Astrocyte of the spinal cord (primary cell): ENCODE data around the gene THSD7A.
A peak's percentile ranks its signal among the peaks of the same experiment; 100 is the strongest.

Experiments used
- DNase-seq: peaks from one replicate; pipeline ENCODE4 v3.0.0; 2011; ENCODE audit warnings: low read depth, low spot score
- H3K4me3 ChIP-seq: 2 replicates; pipeline ENCODE4 v1.5.1; 2011; ENCODE audit warnings: low read depth, mild to moderate bottlenecking, low read length, moderate library complexity
- in situ Hi-C: cut with HindIII; loops from 2 replicates; pipeline ENCODE4 v1.10.0; 2017; ENCODE audit warnings: low sequenced_read_pairs
- TF ChIP-seq, protein P1 (sequence below): IDR thresholded peaks from 2 replicates; pipeline ENCODE4 v1.5.1; 2012; ENCODE audit warnings: low read depth, mild to moderate bottlenecking, low read length, inconsistent platforms

Gene THSD7A

DNA sequence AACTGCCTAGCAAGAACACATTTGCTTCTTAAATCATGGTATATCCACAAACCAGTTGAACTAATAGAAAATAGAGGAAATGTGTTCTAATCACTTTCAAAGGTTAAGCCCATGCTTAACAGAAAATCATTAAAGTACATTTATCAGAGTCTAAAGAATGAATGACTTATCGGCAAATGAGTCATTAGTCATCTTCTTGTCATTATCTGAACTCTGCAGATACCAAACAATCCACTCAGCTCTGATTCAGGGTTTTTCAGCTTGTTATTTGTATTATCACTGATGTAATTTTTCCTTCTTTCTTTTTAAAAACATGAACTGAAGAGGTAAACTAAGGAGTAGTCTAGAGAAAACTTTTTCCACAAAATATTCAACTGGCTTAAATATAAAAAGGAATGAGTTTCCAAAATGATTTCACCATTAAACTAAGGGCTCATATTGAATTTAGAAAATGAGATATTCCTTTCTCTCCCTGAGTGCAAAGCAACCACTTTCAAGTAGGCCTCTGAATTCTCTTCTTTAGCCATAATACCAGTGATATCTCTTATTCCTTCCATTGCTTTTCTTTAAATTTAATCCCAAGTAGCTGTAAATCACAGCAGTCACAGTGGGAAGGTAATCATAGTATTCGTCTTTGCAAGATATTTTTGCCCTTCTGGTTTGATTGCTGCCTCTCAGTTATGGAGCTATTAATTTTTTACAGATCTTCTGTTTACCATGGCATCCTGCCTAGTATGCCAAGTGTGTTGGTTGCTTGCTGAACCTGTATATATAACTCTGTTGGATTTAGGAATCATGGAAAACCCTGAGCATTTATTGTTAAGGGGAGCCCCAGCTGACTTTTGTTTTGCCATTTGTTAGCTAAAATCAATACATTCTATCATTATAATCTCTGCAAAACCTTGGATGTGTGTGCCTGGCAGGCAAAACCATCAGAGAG lies 125.1 kb downstream of the THSD7A start:
- in situ Hi-C loops = no loop called here
- DNase-seq = no peak
- TF ChIP-seq, protein P1, sequence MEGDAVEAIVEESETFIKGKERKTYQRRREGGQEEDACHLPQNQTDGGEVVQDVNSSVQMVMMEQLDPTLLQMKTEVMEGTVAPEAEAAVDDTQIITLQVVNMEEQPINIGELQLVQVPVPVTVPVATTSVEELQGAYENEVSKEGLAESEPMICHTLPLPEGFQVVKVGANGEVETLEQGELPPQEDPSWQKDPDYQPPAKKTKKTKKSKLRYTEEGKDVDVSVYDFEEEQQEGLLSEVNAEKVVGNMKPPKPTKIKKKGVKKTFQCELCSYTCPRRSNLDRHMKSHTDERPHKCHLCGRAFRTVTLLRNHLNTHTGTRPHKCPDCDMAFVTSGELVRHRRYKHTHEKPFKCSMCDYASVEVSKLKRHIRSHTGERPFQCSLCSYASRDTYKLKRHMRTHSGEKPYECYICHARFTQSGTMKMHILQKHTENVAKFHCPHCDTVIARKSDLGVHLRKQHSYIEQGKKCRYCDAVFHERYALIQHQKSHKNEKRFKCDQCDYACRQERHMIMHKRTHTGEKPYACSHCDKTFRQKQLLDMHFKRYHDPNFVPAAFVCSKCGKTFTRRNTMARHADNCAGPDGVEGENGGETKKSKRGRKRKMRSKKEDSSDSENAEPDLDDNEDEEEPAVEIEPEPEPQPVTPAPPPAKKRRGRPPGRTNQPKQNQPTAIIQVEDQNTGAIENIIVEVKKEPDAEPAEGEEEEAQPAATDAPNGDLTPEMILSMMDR = no peak
- H3K4me3 ChIP-seq = no peak overlapping the region

DNA sequence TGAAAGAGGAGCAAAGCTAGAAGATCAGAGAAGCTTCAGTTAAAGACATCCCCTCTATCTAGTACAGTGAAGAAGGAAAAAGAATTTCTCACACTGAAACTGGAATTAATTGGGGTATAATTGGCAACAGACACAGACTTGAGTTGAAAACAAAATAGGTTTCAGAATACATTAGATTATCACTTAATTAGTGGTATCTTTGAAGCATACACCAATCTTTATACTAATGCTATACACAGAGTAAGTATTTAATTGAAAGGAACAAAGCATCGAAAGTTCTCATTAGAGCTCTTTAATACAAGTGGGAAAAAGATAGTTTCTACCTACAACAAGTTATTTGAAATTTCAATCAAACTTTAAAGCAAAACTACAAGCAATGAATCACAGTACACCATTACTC lies 128.2 kb downstream of the THSD7A start:
- no peak for DNase-seq
- no peak overlapping the region for H3K4me3 ChIP-seq
- TF ChIP-seq, protein P1 = no peak
- in situ Hi-C loops = no loop called here

DNA sequence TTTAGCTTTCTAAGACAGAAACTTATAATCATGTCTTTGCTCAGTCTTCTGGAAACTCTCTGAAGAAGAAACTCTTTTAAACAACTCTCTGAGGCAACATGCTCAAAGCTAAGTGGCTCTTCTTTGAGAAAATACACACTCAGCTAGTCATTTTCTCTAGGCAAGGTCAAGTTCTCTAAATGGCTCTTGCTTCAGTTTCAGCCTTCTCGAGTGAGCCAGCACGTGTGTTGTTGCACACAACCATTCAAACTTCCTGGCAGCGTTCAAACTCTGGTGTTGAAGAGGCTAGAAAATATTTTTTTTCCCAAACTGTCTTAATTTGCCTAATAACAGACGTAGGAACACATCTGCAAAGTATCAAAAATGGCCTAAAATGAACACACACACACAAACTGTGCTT lies 129.1 kb downstream of the THSD7A start:
- in situ Hi-C loops = no loop called here
- no peak for DNase-seq
- H3K4me3 ChIP-seq = no peak overlapping the region
- TF ChIP-seq, protein P1 = no peak

DNA sequence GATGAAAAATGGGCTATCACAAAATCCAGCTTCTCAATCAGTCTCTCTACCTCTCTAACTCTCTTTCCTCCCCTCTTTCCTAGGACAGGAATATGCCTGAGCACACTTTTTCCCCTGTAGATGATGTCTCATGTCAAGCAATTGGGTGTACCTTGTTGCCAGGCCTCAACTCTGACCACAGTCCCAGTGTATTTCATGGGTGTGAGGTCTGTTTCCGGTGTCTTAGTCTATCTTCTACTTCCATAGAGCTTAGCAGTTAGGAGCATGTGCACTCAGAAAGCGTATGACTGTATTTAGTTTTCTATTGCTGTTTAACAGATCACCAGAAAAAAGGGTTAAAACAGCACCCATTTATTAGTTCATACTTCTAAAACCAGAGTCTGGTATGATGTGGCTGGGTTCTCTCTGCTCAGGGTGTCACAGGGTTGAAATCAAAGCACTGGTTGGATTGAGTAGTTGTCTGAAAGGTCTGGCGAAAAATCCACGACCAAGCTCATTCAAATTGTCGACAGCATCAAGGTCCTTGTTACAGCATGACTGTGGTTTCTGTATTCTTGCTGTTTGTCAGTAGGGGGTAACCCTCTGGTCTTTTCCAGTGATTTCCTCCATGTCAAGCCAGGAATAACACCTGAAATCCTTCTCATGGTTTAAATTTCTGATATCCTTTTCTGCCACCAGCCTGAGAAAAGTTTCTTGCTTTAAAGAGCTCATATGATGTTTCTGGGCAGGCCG lies 130.0 kb downstream of the THSD7A start:
- in situ Hi-C loops = no loop called here
- TF ChIP-seq, protein P1 = no peak
- H3K4me3 ChIP-seq = no peak overlapping the region
- DNase-seq = peak; percentile 47

DNA sequence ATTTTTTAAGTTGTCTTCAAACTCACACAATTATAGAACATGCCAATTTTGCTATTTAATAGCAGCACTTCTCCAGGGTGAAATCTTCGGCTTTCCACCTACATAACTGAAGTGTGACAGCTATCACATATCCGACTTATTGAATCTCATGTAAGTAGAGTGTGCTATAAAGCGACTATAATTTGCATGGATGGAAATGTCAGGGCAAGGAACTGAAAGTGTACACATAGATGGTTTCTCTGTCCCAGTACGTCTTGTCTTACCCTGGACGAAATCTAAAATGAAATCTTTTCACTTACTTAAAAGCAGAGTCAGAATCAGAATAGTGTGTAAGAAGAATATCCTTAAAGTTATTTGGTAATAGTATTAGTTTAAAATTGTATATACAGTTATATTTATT lies 132.3 kb downstream of the THSD7A start:
- no peak for DNase-seq
- TF ChIP-seq, protein P1 = no peak
- H3K4me3 ChIP-seq = no peak overlapping the region
- in situ Hi-C loops = no loop called here

DNA sequence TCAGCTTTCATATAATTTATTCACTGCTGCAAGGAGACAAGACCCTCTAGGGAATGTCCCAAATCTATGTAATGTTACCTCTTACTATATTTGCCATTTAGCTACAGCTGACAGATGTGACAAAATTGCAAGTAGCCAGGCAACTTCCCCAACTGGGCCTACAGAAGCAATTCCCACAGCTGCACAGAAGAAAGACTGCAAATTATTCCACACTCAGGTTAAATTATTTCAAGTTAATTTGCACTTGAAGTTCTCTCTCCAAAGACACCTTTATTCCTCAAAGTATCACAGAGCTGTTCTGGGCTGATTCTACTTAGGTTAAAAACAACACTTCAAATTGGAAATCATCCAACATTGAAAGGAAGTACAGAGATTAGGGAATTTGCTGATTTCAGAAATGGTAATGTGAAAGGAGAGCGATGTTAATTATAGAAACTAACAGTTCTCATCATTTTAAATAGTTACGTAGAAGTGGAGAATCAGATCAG lies 133.6 kb downstream of the THSD7A start:
- in situ Hi-C loops = no loop called here
- H3K4me3 ChIP-seq = no peak overlapping the region
- TF ChIP-seq, protein P1 = no peak
- DNase-seq = no peak
